H9 (cell line): ENCODE measurements around the gene MTO1. TPM values are rescaled to one million over a fixed set of nuclear protein-coding genes. Genes with fewer than 3 reads are reported as not detected.

Experiments used
- DNase-seq: peaks from one replicate; pipeline ENCODE4 v3.0.0-alpha.2; 2017
- H2AFZ ChIP-seq: one replicate; pipeline ENCODE4 v1.6.1; 2013; ENCODE audit warnings: mild to moderate bottlenecking, low read length, control low read depth, moderate library complexity
- H2AK5ac ChIP-seq: 2 replicates; pipeline ENCODE4 v1.6.1; 2013; ENCODE audit warnings: low read length, control low read depth, mixed read lengths; ENCODE audit not compliant: insufficient read length
- H2BK120ac ChIP-seq: one replicate; pipeline ENCODE4 v1.6.1; 2013; ENCODE audit warnings: low read depth, mild to moderate bottlenecking, low read length, control low read depth, inconsistent platforms; ENCODE audit not compliant: poor library complexity, severe bottlenecking
- H2BK12ac ChIP-seq: 2 replicates; pipeline ENCODE4 v1.6.1; 2013; ENCODE audit warnings: low read length, control low read depth, mixed read lengths, low read depth; ENCODE audit not compliant: insufficient read length
- H2BK15ac ChIP-seq: 2 replicates; pipeline ENCODE4 v1.6.1; 2013; ENCODE audit warnings: low read depth, low read length, control low read depth
- H2BK20ac ChIP-seq: one replicate; pipeline ENCODE4 v1.6.1; 2013; ENCODE audit warnings: low read depth, mild to moderate bottlenecking, low read length, control low read depth, inconsistent platforms; ENCODE audit not compliant: poor library complexity, severe bottlenecking
- H2BK5ac ChIP-seq: 2 replicates; pipeline ENCODE4 v1.6.1; 2013; ENCODE audit warnings: low read length, control low read depth, mixed read lengths; ENCODE audit not compliant: insufficient read length
- H3K14ac ChIP-seq: 2 replicates; pipeline ENCODE4 v1.6.1; 2013; ENCODE audit warnings: low read length, control low read depth; ENCODE audit not compliant: insufficient read depth
- H3K18ac ChIP-seq: 2 replicates; pipeline ENCODE4 v1.6.1; 2013; ENCODE audit warnings: low read depth, mild to moderate bottlenecking, mixed read lengths, low read length, control low read depth; ENCODE audit not compliant: insufficient read length
- H3K23ac ChIP-seq: 2 replicates; pipeline ENCODE4 v1.6.1; 2013; ENCODE audit warnings: low read length, control low read depth, mixed read lengths, low read depth; ENCODE audit not compliant: insufficient read length
- H3K23me2 ChIP-seq: 2 replicates; pipeline ENCODE4 v1.6.1; 2013; ENCODE audit warnings: low read depth, mild to moderate bottlenecking, mixed read lengths, low read length, control low read depth; ENCODE audit not compliant: insufficient read length, poor library complexity, severe bottlenecking
- H3K27ac ChIP-seq: 2 replicates; pipeline ENCODE4 v1.5.1; 2013; ENCODE audit warnings: low read length, control low read depth, mixed read lengths, low read depth; ENCODE audit not compliant: insufficient read length
- H3K27me3 ChIP-seq: 2 replicates; pipeline ENCODE4 v1.6.1; 2013; ENCODE audit warnings: low read length, control low read depth, inconsistent platforms; ENCODE audit not compliant: insufficient read depth
- H3K4ac ChIP-seq: 2 replicates; pipeline ENCODE4 v1.6.1; 2013; ENCODE audit warnings: low read depth, mild to moderate bottlenecking, control low read depth, inconsistent platforms, low read length, moderate library complexity
- H3K4me1 ChIP-seq: 2 replicates; pipeline ENCODE4 v1.6.1; 2013; ENCODE audit warnings: low read length, control low read depth, inconsistent platforms; ENCODE audit not compliant: insufficient read depth
- H3K4me2 ChIP-seq: 2 replicates; pipeline ENCODE4 v1.6.1; 2013; ENCODE audit warnings: low read length, control low read depth, mixed read lengths; ENCODE audit not compliant: insufficient read length, insufficient read depth
- H3K56ac ChIP-seq: 2 replicates; pipeline ENCODE4 v1.6.1; 2013; ENCODE audit warnings: low read depth, mild to moderate bottlenecking, mixed read lengths, low read length, control low read depth; ENCODE audit not compliant: insufficient read length
- H3K79me1 ChIP-seq: 2 replicates; pipeline ENCODE4 v1.6.1; 2013; ENCODE audit warnings: low read depth, mild to moderate bottlenecking, moderate library complexity, low read length, control low read depth, inconsistent platforms; ENCODE audit not compliant: insufficient read depth, poor library complexity, severe bottlenecking
- H3K79me2 ChIP-seq: 2 replicates; pipeline ENCODE4 v1.6.1; 2013; ENCODE audit warnings: low read length, control low read depth, inconsistent platforms; ENCODE audit not compliant: insufficient read depth
- H3K9ac ChIP-seq: 2 replicates; pipeline ENCODE4 v1.6.1; 2013; ENCODE audit warnings: low read length, control low read depth, mixed read lengths; ENCODE audit not compliant: insufficient read length; ENCODE audit errors: extremely low read depth
- H3K9me3 ChIP-seq: one replicate; pipeline ENCODE4 v1.6.1; 2013; ENCODE audit warnings: low read depth, low read length, inconsistent platforms; ENCODE audit not compliant: control insufficient read depth
- H3T11ph ChIP-seq: one replicate; pipeline ENCODE4 v1.6.1; 2013; ENCODE audit warnings: mild to moderate bottlenecking, low read length, control low read depth, inconsistent platforms
- H4K20me1 ChIP-seq: one replicate; pipeline ENCODE4 v1.6.1; 2013; ENCODE audit not compliant: control insufficient read depth, insufficient read length, insufficient read depth
- H4K5ac ChIP-seq: 2 replicates; pipeline ENCODE4 v1.6.1; 2013; ENCODE audit warnings: low read depth, mild to moderate bottlenecking, mixed read lengths, low read length, control low read depth; ENCODE audit not compliant: insufficient read length
- H4K8ac ChIP-seq: replicated peaks from 2 replicates; pipeline ENCODE4 v1.6.1; 2013; ENCODE audit warnings: low read length, control low read depth, mixed read lengths, low read depth; ENCODE audit not compliant: insufficient read length
- H4K91ac ChIP-seq: 2 replicates; pipeline ENCODE4 v1.6.1; 2013; ENCODE audit warnings: low read depth, mild to moderate bottlenecking, moderate library complexity, mixed read lengths, low read length, control low read depth; ENCODE audit not compliant: insufficient read length
- H3K27ac Mint-ChIP-seq, 3 experiments: 2 replicates in 2 of 3; 3 replicates in 1 of 3; pipeline ENCODE4 v1.8.0; 2020 to 2021; ENCODE audit warnings: mixed read lengths in 3 of 3, mild to moderate bottlenecking in 1 of 3, moderate library complexity in 1 of 3
- H3K27me3 Mint-ChIP-seq: 2 replicates; pipeline ENCODE4 v1.8.0; 2021; ENCODE audit warnings: low read depth, mild to moderate bottlenecking, moderate library complexity, mixed read lengths
- H3K36me3 Mint-ChIP-seq, 3 experiments: 2 replicates in 2 of 3; 3 replicates in 1 of 3; pipeline ENCODE4 v1.8.0; 2020 to 2021; ENCODE audit warnings: low read depth in 3 of 3, mixed read lengths in 3 of 3; ENCODE audit not compliant: insufficient read depth in 1 of 3
- H3K4me1 Mint-ChIP-seq, 2 experiments: 2 replicates each; pipeline ENCODE4 v1.8.0; 2020; ENCODE audit warnings: mixed read lengths in 2 of 2
- H3K4me3 Mint-ChIP-seq, 2 experiments: 2 replicates in 1 of 2; 3 replicates in 1 of 2; pipeline ENCODE4 v1.8.0; 2020 to 2021; ENCODE audit warnings: mild to moderate bottlenecking in 2 of 2, mixed read lengths in 2 of 2, moderate library complexity in 1 of 2
- H3K9me3 Mint-ChIP-seq, 2 experiments: 2 replicates in 1 of 2; 3 replicates in 1 of 2; pipeline ENCODE4 v1.8.0; 2020; ENCODE audit warnings: mild to moderate bottlenecking in 2 of 2, mixed read lengths in 2 of 2, moderate library complexity in 1 of 2
- WGBS: extraction: QIAGEN DNeasy Blood & Tissue Kit; methylation state at CpG from one replicate; pipeline ENCODE4 v1.1.7; 2013; ENCODE audit warnings: missing lambda C conversion rate, low lambda C conversion rate, mixed read lengths; ENCODE audit not compliant: insufficient read length; ENCODE audit errors: extremely low coverage; 5-methylcytosine and 5-hydroxymethylcytosine counted together
- total RNA-seq: library from RNA; stranded (reverse); gene quantifications from 2 replicates; pipeline ENCODE4 v1.2.1, GENCODE V29; 2021
- TF ChIP-seq, protein P1 (sequence below): fragments of 200-600 bp; sonication (generic); conservative IDR thresholded peaks from 3 replicates; pipeline ENCODE4 v1.8.0; 2021; ENCODE audit warnings: antibody characterized with exemption, mild to moderate bottlenecking

Gene MTO1
- total RNA-seq, 1 experiment from 2014 or later = 27.8 TPM

DNA sequence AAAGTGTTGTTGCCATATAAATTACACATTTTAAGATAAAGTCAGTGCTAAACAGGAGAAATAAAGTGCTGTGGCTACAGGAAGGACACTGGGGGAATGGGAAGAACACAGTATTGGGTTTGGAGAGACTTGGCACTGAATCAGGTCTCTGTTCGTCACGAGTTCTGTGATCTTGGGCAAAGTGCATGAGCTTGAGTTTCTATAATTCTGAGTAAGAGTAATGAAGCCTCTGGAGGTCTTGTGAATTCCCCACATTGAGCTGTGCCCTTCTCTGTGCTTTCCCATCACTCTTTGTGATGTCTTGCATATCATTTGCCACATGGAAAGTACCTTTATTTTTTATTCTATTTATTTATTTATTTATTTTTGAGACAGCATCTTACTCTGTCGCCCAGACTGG lies 76.1 kb downstream of the MTO1 start:
- H3K14ac ChIP-seq = no peak overlapping the region
- H4K5ac ChIP-seq = no peak overlapping the region
- H2AK5ac ChIP-seq = no peak overlapping the region
- H3K4me1 Mint-ChIP-seq = no peaks in the 10 kb centered on the region
- H2BK15ac ChIP-seq = no peak overlapping the region
- H2BK20ac ChIP-seq = no peak overlapping the region
- no peak overlapping the region for H2BK120ac ChIP-seq
- H3K27ac ChIP-seq = no peak overlapping the region
- no peak overlapping the region for H4K91ac ChIP-seq
- no peak overlapping the region for H3T11ph ChIP-seq
- no peak overlapping the region for H3K4me3 Mint-ChIP-seq
- H3K56ac ChIP-seq = no peak overlapping the region
- no peaks in the 10 kb centered on the region for H3K36me3 Mint-ChIP-seq
- H3K4me1 ChIP-seq = no peaks in the 10 kb centered on the region
- no peak overlapping the region for H2BK5ac ChIP-seq
- no peak overlapping the region for H3K18ac ChIP-seq
- H3K4me2 ChIP-seq = no peak overlapping the region
- H3K23ac ChIP-seq = no peak overlapping the region
- no peaks in the 10 kb centered on the region for H3K9me3 Mint-ChIP-seq
- H2BK12ac ChIP-seq = no peak overlapping the region
- TF ChIP-seq, protein P1, sequence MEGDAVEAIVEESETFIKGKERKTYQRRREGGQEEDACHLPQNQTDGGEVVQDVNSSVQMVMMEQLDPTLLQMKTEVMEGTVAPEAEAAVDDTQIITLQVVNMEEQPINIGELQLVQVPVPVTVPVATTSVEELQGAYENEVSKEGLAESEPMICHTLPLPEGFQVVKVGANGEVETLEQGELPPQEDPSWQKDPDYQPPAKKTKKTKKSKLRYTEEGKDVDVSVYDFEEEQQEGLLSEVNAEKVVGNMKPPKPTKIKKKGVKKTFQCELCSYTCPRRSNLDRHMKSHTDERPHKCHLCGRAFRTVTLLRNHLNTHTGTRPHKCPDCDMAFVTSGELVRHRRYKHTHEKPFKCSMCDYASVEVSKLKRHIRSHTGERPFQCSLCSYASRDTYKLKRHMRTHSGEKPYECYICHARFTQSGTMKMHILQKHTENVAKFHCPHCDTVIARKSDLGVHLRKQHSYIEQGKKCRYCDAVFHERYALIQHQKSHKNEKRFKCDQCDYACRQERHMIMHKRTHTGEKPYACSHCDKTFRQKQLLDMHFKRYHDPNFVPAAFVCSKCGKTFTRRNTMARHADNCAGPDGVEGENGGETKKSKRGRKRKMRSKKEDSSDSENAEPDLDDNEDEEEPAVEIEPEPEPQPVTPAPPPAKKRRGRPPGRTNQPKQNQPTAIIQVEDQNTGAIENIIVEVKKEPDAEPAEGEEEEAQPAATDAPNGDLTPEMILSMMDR = no peak
- no peaks in the 10 kb centered on the region for H3K9me3 ChIP-seq
- no peak overlapping the region for H2AFZ ChIP-seq
- WGBS = no CpG with 5 or more reads among the region's 3 CpGs
- no peaks in the 10 kb centered on the region for H3K23me2 ChIP-seq
- H3K79me1 ChIP-seq = no peaks in the 10 kb centered on the region
- no peak overlapping the region for H4K8ac ChIP-seq
- H3K9ac ChIP-seq = no peak overlapping the region
- H3K27ac Mint-ChIP-seq = no peak overlapping the region
- H3K27me3 Mint-ChIP-seq = no peaks in the 10 kb centered on the region
- no peaks in the 10 kb centered on the region for H4K20me1 ChIP-seq
- DNase-seq = no peak
- no peak overlapping the region for H3K4ac ChIP-seq
- no peaks in the 10 kb centered on the region for H3K79me2 ChIP-seq
- no peaks in the 10 kb centered on the region for H3K27me3 ChIP-seq
